ENCODE measurements around the gene FASN.
A peak's percentile ranks its signal among the peaks of the same experiment; 100 is the strongest.

Gene FASN

DNA sequence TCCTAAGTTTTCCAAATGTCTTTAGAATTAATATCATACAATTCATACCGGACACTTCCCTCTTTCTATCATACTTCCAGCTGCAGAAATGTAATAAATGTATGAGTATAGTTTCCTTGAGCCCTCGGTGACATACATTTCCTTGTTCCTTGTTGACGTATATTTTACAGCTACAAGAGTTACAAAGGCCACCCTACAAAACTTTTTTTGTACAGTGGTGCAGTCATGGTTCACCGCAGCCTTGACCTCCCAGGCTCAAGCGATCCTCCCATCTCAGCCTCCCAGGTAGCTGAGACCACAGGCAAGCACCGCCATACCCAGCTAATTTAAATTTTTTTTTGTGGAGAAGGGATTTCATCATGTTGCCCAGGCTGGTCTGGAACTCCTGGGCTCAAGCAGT lies 25.2 kb downstream of the FASN start:
- no peak for DNase-seq

- DNase-seq: no peak
Measured at GRCh38 chr17:82070611-82071010, 27.4 kb downstream of the FASN start.

DNA sequence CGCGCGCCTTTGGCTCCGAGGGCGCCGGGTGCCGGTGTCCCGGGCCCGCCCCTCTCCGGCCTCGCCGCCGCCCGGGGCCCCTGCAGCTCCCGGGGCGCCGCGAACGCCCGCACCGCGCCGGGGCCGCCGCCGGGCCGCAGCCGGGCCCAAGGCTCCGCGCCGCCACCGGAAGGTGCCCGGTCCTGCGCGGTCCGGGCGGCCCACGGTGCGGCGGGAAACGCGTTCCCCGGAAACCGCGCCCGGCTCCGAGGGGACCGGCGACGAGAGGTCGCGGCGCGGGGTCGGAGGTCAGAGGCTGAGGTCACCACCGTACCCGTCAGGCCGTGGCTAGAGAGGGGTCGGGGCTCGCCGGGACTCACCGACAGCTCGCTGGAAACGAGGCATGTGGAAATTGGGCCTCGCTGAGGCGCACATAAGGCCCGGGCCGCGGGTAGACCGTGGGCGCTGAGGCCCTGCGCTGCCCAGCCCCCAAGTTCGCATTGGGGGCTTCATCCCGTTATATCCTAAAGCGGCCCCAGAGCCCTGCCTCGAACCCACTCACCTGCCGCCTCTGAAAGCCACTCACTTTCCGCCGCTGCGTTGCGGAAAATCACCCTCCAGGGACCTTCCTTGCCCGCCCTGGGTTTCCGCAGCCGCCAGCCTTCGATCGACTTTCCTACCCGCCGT lies 32.3 kb downstream of the FASN start, which contains the start of gene DUS1L:
Gene DUS1L, minus strand, starts transcription at position 167 of the 666 bp plus-strand sequence. CDS start 745 bp downstream, outside the sequence.
- peak; percentile 37 to 69 (median 55) for DNase-seq

DNA sequence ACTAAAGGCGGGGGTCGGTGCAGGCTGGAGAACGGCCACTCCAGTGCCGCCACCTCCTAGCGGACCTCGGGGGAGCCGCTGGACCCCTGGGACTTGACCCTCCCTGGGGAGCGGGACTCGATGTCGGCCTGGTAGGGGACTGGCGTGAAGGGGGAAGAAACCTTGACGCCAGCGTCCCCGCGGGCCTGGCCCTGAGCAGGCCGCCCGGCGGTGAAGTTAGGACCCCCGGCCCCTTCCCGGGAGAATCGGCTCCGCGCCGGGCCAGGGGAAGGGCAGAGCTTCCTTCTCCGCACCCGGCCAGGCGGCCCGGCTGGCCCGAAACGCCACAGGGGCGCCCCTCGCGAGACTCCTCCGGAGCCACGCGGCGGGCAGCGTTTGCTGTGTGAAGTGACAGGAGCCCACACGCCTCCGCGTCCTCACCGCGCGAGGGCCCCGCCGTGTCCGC lies 32.8 kb downstream of the FASN start:
- peak in 1 of 4 experiments; percentile 42 for DNase-seq

GRCh38 chr17:82064433-82065192 lies 33.4 kb downstream of the FASN start:
- DNase-seq: no peak

- no peak for DNase-seq
Measured at GRCh38 chr17:82063424-82064415, 34.3 kb downstream of the FASN start.

GRCh38 chr17:82062984-82063368 lies 35.1 kb downstream of the FASN start:
- no peak for DNase-seq

DNA sequence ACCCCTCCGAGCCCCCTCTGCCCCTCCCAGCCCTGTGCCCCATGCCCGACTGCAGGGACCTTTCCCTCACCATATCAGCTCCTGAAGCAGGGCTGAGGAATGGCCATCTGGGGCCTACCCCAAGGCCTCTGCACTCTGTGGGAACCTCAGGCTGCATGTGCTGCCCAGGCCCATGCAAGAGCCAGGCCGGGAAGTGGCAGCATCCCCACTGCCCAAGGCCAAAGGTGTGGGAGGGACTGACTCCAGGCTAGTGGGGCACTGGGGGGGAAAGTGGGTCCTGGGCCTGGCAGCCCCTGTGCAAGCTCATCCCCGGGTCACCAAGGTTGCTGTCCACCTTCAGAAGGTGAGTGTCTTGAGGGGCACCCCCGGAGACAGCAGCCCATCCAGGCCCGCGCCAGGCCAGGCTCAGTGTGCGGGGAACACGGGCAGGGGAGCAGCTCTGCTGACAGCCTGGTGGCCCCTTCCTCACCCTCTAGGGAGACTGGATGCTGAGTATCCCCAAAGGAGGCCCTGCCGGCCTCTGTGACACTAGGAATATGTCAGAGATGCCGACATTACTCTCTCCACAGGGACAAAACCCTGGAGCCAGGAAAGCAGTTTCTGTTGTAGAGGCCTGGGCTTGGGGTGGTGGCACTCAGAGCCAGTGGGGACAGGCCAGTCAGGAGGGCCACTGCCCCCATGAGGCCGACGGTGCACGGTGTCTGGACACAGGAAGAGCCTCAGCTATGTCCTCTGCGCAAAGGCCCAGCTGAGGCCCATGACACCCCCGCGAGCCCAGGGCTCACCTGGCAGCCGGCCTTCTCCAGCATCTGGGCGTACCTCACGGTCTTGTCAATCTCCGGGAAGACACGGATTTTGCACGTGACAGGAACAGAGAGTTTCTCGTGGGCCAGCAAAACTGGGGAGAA lies 35.7 kb downstream of the FASN start:
- no peak for DNase-seq

DNA sequence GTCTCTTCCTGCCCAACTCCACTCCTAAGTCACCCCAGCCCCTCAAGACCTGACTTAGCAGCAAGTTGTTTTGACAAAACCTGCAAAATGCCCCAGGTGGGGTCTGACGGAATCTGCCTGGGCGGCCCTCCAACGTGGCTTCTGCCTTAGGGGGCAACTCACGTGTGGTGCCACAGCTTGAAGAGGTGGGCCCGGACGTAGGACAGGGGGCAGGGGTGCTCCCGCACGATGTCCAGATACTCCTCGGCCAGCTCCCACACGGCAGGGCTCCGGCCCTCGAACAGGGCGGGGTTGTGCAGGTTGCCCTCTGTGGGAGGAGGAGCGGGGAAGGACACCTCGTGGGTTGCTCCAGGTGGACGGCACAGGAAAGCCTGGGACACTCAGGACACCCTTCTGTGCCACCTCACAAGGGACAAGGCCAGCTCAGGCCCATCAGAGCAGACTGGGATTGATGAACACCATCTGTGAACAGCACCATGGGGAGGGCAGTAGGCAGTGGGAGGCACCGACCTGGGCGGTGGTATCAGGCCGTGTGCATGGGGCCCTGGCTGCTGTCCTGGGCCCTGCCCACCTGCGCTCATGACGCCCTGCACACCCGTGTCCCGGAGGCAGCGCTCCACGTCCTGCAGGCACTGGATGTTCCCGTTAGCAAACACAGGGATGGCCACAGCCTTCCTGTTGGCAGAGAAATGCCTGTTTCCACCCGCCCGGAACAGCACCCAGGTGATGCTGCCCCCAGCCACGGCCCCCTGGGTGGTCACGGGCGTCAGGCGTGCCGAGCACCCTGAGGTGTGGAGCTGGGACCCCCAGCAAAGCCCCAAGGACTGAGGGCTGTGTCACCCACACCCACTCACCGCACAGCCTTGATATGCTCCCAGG lies 36.8 kb downstream of the FASN start:
- no peak for DNase-seq

GRCh38 chr17:82060614-82061013 lies 37.4 kb downstream of the FASN start:
- no peak for DNase-seq

DNA sequence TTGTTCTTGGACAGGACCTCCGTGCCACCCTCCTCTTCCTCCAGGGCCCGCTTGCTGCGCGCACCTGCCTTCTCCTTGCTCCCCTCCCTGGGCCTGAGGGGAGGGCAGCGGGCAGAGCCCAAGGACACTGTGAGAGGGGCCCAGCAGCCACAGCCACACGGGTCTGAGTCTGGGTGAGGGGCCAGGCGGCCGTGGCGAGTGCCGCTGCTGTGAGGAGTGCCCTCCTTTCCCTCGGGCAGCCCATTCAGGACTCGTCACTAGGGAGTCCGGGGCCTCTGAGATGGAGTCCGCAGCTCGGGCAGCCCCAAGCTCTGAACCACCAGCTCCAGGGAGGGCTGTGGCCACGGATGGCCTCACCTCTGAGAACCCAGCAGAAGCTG lies 38.0 kb downstream of the FASN start:
- no peak for DNase-seq

- DNase-seq: no peak
Measured at GRCh38 chr17:82059272-82060000, 38.6 kb downstream of the FASN start.

DNA sequence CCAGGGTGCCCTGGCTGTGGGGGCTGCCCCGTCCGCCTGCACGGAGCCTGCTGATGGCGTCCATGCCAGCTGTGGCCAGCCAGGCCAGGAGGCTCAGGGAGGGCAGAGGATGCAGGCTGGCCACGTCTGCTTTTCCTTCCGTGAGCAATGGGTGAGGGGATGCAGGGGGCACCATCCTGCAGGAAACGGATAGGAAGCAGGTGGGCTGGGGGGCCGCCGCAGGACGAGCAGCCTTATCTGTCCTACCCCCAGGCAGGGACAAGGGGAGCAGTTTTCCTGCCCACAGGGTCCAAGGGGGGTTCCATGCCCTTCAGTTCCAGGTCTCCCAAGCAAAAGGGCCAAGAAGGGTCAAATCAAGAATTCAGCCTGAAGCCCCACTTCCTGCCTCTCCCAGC lies 39.2 kb downstream of the FASN start:
- no peak for DNase-seq

- DNase-seq: no peak
Measured at GRCh38 chr17:82058230-82058854, 39.7 kb downstream of the FASN start.

- DNase-seq: no peak
Measured at GRCh38 chr17:82056729-82057621, 41.1 kb downstream of the FASN start.

GRCh38 chr17:82055965-82056728 lies 41.9 kb downstream of the FASN start:
- no peak for DNase-seq

- no peak for DNase-seq
Measured at GRCh38 chr17:82055023-82055964, 42.7 kb downstream of the FASN start.
